Activated CD4-positive, alpha-beta T cell treated with anti-CD3 and anti-CD28 coated beads, Interleukin-10, Interleukin-2, amounts not matched to agents 100 ng/mL and 50 ng/mL, durations not matched to agents 16 hours and 8 hours (primary cell): Measurements from ENCODE around the gene FRG2.
A peak's percentile ranks its signal among the peaks of the same experiment; 100 is the strongest.
"Not testable (repeated sequence)": the region's sequence is repeated elsewhere in the genome, so short reads cannot be mapped to it uniquely, and the experiment has no call there.

Experiments used
- DNase-seq: peaks from one replicate; pipeline ENCODE4 v3.0.0-alpha.2; 2020

Gene FRG2

GRCh38 chr4:190015538-190016368, 11.3 kb downstream of the FRG2 start:
- no peak for DNase-seq

- peak; percentile 13 for DNase-seq
These were observed 12.1 kb downstream of the FRG2 start for GRCh38 chr4:190014771-190015537.

GRCh38 chr4:189989941-189990340, 37.1 kb downstream of the FRG2 start:
- not testable (repeated sequence) for DNase-seq

- DNase-seq: no peak
These were observed 38.1 kb downstream of the FRG2 start for GRCh38 chr4:189988877-189989431.

GRCh38 chr4:189985651-189986243, 41.3 kb downstream of the FRG2 start:
- DNase-seq: not testable (repeated sequence)

- DNase-seq: not testable (repeated sequence)
These were observed 42.4 kb downstream of the FRG2 start for GRCh38 chr4:189984661-189985060.

- not testable (repeated sequence) for DNase-seq
These were observed 43.0 kb downstream of the FRG2 start for GRCh38 chr4:189983916-189984526.

GRCh38 chr4:189981970-189982369, 45.1 kb downstream of the FRG2 start:
- no peak for DNase-seq

GRCh38 chr4:189980292-189980691, 46.8 kb downstream of the FRG2 start:
- DNase-seq: not testable (repeated sequence)

GRCh38 chr4:189979196-189980047, 47.6 kb downstream of the FRG2 start:
- no peak for DNase-seq
